NOMO-1 treated with dmso at 0.1 percent for 144 hours (cell line): Measurements from ENCODE around the gene STXBP5L.
"Not testable (repeated sequence)": the region's sequence is repeated elsewhere in the genome, so short reads cannot be mapped to it uniquely, and the experiment has no call there.

Experiments used
- DNase-seq: peaks from one replicate; lab custom pipeline; 2025; ENCODE audit not compliant: unreplicated experiment; lab: John Stamatoyannopoulos, UW

The STXBP5L gene

DNA sequence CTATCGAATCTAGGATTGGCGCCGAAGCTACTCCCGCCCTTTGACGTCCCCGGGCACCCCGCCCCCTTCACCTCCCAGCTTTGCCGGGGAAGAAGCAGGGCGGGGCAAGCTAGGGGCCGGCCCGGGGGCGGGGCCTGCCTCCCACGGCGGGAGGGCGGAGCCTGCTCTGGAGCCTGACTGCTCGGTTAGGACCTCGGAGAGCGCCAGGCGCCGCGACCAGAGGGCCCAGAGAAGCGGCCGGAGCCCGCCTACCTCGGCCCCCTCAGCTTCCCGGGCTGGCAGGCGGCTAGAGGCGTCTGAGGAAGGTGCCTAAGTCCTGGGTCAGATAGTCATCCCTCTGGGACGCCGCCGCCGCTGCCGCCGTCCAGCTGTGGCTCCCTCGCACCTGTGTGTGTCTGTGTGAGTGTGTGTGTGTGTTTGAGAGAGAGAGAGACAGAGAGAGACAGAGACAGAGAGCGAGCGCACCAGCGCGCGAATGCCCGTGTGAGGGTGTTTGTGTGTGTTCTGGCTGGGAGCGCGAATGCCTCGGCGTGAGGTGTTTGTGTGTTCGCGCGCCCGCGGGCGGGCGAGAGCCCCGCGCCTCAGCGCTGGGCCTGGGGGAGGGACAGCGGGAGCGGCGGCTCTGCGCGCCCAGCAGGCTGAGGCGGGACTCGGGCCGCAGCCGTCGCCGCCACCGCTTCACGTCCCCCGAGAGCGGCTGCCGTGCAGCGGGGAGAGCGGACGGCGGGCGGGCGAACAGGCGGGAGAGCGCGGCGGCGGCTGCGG, at the start of gene STXBP5L:
TSS of gene STXBP5L (plus strand) at position 176 of the 765 bp plus-strand sequence. CDS start 1,374 bp downstream, outside the sequence.
- DNase-seq = no peak

DNA sequence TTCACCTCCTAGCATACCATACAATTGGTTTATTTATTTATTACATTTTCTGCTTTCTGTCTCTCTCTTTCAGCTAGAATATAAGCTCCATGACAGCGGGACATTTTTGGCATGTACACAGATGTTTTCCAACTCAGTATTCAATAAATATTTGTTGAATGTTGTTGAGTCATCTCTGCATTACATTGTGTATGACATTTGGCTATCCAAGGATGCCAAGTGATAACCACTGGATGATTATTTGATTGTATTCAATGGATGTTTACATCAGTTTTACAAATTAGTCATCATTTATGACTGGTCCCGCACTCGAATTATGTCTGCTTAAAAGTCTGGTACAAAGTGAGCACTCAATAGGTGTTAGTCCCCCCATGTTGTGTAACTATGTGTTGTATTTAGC, 49.5 kb upstream of the STXBP5L start:
- DNase-seq = no peak

DNA sequence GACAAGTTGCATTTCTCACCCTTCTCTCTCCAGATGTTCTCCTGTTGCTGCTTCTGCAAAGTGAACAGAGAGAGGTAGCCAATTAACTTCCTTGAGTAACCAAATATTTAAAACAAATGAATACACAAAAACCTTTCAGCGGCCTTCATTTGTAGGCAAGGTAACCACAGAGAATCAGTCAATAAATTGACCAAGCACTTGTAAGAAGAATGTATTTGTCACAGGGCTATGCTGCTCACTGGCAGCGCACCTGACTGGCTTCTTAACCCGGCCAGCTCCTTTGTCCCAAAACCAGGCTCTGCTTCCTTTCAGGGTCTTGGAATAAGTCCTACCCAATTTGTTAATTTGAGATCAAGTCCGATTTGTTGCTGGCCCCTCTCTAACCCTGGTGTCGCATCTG, 43.5 kb upstream of the STXBP5L start:
- DNase-seq = no peak

DNA sequence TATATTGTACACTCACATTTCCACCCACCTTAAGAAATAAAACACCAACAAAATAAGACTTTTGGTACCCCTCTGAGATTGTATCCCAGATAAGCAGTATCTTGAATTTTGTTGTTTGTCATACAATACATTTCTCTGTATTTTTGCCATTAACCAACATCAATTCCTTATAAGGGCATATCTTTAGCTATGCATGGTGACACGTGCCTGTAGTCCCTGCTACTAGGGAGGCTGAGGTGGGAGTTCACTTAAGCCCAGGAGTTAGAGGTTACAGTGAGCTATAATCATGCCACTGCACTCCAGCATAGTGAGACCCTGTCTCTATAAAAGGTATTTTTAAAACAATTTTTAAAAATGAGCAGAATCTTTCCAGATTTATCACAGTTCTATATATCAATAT, 32.5 kb upstream of the STXBP5L start:
- DNase-seq = no peak

DNA sequence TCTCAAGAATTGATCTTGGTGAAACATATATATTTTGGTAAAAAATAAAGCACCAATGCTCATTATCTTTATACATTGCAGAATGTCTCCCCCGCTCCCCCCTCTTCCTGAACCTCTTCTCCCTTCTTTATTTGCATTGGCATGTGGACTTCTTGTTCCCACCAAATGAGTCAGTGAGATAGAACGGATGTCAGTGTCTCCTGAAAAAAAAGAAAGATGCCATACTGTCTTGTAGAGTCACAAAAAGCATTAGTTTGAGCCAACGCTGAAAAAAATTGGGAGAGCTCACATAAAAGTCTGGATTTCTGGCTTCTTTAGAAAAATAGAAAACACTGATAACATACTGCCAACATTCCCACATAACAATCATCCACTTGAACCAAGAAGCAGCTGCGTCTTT, 32.0 kb upstream of the STXBP5L start:
- DNase-seq = no peak

DNA sequence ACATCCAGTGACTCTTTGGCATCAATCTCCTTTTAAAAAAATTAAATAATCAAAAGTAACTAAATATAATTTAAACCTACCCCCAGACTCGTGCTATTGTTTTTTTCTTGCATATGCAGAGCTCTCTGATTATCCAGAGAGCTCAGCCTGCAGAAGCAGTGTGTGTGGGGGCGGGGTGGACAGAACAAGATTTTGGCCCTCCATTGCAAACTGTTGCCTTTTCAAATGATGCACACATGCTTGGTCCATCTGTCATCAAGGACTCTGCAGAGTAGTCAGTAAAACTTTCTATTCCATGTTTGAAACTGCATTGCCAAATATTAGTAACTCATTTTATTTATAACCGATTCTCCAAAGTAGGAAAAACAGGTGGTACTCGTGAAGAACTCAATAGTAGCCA, 28.6 kb upstream of the STXBP5L start:
- DNase-seq = no peak

DNA sequence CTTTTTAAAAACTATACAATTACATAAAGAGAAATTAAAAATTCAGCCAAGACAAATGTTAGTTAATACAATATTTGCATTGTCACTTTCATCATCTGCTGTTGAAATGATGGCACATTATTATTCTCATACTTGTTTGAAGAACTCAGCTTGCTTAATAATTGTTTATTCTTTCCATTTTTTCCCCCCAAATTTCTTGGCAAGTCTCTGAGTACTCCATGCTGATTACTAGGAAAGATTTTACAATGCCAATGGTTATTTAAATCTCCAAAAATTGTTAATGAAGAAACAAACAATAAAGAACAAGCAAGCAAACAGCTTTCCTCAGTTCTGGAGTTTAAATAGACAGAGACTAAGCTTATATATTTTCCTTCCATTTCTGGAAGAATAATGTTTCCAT, 15.1 kb upstream of the STXBP5L start:
- no peak for DNase-seq

DNA sequence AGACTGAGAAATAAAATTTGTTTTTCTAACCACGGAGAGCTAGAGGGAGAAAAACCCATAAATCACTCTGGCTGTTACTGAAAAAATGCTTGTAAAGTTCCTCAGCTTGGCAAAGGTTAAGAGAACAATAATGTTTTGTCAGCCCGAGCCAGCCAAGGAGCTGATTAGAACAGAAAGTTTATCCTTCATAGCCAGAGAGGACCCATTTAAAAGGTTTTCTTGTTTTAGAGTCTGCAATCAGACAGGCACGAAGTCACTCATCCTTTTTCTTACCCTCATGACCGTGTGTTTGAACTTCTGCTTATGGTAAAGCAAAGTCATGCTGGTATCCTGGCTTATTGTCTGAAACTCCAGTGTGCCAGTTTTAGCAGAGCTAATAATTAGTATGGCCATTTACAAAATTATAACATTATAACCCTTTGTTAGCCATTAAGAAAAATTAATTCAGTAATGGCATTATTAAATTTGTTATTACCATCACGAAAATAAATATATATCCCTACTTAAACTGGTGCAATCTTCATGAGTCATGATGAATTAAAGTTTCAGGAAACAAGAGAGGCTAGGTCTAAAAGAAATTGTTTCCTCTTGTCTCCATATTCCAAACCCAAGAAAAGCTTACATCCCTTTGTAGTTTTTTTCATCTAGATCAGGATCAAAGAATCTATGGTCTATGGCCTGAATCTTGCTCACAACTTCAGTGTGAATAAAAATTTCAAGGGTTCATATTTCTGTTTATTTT, 13.5 kb upstream of the STXBP5L start:
- no peak for DNase-seq

DNA sequence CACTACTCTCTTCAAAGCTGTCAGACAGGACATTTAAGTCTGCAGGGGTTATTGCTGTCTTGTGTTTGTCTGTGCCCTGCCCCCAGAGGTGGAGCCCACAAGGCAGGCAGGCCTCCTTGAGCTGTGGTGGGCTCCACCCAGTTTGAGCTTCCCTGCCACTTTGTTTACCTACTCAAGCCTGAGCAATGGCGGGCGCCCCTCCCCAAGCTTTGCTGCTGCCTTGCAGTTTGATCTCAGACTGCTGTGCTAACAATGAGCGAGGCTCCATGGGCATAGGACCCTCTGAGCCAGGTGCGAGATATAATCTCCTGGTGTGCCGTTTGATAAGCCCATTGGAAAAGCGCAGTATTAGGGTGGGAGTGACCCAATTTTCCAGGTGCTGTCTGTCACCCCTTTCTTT, 6.3 kb upstream of the STXBP5L start:
- not testable (repeated sequence) for DNase-seq

DNA sequence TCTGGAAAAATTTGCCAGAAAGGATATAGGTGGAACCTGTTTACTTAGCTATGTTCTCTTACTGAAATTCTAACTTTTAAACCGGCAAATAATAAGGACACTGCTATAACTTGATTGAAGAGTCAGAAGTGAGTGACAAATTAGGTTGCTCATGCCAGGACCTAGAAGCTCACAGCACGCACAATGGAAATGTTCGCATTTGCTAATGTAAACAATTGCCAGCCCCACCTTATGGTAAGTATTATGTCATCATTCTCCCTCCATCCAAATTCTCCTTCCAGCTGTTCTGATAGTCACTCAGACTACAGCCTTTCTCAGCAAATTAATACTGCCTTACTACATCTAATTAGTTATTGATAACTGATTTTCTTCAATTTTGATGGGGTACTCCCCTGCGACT, 4.8 kb upstream of the STXBP5L start:
- DNase-seq = no peak

DNA sequence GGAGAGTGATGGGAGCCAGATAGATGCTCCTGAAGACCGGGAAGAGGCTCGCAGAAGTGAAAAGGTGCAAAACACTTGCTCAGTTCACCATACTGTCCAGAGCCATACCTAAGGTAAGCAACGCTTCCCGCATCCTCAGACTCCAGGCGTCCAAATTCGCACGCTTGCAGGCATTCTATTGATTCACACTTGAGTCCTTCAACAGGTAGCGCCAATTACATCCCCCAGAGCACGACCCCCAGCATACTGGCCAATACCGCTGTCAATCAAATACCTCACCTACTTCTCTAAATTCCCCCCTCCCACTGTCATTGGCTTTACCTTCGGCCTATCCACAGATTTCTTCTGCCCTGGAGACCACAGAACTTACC, 361 bp upstream of the STXBP5L start:
- DNase-seq = no peak

DNA sequence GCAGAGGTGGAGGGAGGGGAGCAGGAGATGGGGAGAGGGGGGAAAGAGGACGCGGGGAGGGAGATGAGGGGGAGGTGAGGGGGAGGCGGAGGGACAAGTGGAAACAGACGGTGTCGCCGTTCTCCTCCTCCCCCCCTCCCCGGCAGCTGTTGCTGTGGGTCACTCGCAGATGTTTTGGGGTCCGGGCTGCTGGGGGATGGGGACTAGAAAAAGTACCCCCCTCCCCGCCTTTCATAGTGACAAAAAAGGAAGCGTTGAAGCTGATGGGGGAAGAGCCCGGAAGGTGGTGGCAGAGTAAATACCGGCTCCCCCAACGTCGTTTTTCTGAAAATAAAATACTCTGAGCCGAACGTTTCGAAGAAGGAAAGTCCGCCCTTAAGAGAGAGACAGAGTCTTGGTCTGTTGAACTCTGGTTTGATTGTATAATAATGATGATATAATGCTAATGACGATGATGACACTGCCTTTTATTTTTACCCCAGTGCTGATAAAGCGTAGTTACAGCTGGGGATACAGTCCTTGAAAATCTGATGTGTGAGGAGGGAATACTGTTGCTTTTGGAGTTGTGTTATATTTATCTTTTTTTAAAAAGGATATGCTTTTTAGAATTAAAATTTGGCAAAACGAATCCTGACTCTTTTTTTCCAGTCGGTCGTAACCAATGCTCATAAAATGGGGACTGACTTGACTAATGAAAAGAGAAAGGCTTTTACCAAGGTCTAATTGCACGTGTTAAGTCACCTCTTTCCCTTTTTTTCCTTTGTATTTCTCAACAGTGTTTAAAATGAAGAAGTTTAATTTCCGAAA, 993 bp downstream of the STXBP5L start:
- no peak for DNase-seq

DNA sequence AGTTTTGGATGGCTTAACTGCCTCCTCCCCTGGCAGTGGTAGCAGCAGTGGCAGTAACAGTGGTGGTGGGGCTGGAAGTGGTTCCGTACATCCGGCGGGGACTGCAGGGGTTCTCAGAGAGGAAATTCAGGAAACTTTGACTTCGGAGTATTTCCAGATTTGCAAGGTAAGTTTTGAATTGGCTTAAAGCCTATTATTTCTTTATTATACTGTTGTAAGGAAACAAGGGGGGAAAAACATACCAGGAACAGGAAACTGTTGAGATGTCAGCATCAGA, 1.5 kb downstream of the STXBP5L start:
- no peak for DNase-seq

DNA sequence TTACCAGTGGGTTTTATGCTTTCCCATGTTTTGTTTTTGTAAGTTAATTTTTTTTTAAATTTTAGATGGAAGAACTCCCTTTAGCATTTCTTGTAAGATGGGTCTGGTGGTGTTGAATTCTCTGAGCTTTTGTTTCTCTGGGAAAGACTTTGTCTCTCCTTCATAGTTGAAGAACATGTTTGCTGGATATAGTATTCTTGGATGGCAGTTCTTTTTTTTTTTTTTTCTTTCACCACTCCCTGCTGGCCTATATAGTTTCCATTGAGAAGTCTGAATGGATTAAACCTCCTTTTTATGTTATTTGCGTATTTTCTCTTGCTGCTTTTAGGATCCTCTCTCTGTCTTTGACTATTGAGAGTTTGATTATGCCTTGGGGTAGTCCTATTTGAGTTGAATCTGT, 18.1 kb downstream of the STXBP5L start:
- DNase-seq = no peak

DNA sequence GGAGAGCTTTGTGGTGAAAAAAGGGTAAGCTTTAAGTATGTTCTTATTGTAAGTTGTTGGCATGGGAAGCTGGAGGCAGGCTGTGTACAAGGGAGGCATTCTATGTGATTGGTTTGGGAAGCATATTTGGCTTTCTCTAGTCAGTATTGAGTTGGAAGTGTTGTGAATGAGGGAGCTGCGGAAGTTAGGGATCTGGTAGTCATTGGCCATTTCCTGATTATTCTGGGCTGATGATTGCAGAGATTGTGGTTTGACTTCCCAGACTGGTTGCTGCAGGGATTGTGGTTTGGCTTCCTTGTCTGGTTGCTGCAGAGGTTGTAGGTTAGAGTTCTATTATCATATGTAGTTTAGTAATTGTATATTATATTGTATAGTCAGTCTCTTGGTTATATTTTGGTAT, 21.0 kb downstream of the STXBP5L start:
- no peak for DNase-seq

DNA sequence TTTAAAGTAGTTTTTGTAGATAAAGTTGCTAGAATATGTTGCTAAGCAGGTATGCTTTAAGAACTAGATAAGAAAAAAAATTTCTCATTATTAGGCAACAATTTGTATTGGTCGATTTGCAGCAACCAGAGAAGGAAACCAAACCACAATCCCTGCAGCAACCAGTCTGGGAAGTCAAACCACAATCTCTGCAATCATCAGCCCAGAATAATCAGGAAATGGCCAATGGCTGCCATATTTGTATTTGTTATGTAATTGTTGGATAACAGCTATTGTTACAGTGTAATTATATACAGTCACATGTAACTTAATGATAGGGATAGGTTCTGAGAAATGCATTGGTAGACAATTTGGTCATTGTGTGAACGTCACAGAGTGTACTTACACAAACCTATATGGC, 23.6 kb downstream of the STXBP5L start:
- DNase-seq = no peak

DNA sequence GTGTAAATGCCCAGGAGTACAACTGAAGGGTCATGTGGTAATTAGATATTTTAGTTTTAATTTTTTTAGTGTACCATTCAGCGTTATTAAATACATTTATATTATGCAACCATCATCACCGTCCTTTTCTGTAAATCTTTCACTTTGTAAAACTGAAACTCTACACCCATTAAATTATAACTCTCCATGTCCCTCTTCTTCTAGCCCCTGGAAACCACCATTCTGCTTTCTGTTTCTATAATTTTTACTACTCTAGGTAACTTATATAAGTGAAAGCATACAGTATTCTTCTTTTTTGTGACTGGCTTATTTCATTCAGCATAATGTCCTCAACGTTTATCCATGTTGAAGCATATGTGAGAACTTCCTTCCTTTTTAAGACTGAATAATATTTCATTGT, 48.1 kb downstream of the STXBP5L start:
- DNase-seq = no peak

DNA sequence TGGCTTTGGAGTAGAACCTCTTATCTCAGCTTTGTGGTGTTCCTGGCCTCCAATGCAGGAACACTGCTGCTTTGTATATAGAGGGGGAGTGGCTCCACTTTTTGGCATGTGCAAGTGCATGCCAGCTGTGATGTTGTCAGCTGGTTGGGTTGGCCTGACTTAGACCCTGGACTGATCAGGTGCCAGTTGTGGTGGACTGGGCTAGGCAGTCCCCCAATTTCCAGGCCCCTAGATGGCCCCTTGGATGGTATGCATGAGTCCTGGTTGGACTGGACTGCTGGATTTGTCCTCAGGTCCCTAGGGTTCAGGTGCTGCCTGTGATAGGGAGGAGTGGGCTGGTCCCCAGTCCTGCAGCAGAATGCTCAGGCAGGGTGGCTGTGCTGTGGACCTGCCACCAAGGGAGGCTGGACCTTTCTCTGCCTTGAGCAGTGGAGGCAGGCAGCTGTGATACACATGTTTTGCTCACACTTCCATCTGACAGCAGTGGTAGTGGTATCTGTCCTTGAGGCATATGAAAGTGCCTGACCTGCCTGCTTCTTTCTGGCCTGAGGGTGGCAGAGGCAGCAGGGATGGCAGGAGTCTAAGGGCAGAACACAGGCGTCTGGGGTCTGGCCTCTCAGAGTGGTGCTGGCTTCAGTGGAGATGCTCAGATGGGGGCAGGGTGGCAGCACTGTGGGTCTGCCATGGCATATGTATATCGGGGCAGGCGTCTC, 74.8 kb downstream of the STXBP5L start:
- DNase-seq = no peak

DNA sequence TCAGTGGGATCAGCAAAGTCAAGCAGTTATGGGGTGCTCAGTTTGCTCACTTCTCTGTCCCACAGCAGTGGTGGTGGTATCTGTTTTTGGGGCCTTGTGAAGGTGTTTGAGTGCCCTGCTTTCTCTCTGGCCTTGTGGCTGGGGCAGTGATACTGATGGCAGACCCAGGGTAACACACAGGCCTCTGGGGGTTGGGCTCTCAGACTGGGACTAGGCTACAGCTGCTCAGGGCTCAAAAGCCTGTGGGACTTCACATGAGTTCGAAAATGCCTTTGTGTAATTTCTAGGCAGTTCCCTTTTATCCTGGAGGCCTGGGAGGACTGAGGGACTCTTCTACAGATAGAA, 75.3 kb downstream of the STXBP5L start:
- DNase-seq = no peak

DNA sequence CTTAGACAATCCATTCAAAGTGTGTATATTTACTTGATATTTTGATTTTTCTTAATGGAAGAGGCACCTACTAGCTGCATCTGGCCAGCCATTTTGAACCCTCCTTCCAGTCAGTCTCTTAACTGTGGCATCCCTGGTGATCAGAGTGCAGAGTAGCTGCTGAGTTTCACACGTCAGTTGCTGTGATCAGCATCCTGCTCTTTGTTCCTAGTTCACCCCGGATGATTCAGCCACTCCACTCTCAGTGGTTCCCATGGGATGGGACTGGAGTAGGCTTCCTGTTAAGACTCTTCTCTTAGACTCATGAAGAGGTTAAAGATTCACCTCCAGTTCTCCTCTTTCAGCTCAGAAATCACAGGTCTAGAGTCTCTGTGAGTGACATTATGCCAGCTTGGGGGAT, 75.8 kb downstream of the STXBP5L start:
- no peak for DNase-seq

DNA sequence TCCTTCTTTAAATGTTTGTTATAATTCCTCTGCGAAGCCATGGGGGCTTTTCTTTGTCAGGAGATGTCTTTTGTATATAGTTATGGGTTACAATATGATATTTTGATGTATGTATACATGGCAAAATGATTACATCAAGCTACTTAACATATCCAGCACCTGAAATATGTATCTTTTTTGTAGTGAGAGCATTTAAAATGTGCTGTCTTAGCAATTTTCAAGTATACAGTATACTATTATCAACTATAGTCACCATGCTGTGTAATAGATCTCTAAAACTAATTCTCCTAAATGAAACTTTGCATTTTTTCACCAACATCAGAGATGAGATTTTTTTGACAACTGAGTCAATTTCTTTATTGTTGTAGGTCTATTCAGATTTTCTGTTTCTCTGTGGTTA, 77.2 kb downstream of the STXBP5L start:
- DNase-seq = no peak

DNA sequence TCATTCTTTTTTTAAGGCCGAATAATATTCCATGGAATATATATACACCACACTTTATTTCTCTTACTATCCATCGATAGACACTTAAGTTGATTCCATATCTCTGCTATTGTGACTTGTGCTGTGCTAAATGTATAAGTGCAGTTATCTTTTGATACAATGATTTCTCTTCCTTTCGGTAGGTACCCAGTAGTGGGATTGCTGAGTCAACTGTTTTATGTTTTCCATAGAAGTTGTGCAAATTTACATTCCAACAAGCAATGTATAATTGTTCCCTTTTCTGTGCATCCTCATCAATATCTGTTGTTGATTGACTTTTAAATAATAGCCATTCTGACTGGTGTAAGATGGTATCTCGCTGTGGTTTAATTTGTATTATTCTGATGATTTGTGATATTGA, 81.0 kb downstream of the STXBP5L start:
- DNase-seq = no peak
